MM.1S (cell line): ENCODE data around the gene GJA5.

Source experiments
- CTCF ChIP-seq: fragments of 300-600 bp; sonication (generic); IDR thresholded peaks from 2 replicates; pipeline ENCODE4 v1.5.1; 2016; ENCODE audit warnings: antibody characterized with exemption, low read length, mixed read lengths
- EZH2 ChIP-seq: fragments of 300-600 bp; sonication (generic); optimal IDR thresholded peaks from 2 replicates; pipeline ENCODE3; 2017; ENCODE audit warnings: low read depth, mild to moderate bottlenecking, antibody characterized with exemption, low read length, mixed read lengths
- EZH2phosphoT487 ChIP-seq: fragments of 300-600 bp; sonication (generic); IDR thresholded peaks from 2 replicates; pipeline ENCODE4 v1.6.1; 2018; ENCODE audit warnings: antibody characterized with exemption, low read length

GRCh38 chr1:147719029-147719698 lies 41.2 kb downstream of the GJA5 start:
- TF ChIP-seq CTCF: no peak
- no peak for TF ChIP-seq EZH2
- TF ChIP-seq EZH2phosphoT487: no peak
